Neural crest cell (in vitro differentiated cells): Measurements from ENCODE around the gene LAMA1. TPM values are rescaled to one million over a fixed set of nuclear protein-coding genes. Genes with fewer than 3 reads are reported as not detected.

Experiments used
- DNase-seq: peaks from one replicate; pipeline ENCODE4 v3.0.0; 2021; ENCODE audit warnings: low read depth, mixed read lengths, low spot score
- H3K27ac Mint-ChIP-seq: one replicate; pipeline ENCODE4 v1.8.0; 2021; ENCODE audit warnings: mild to moderate bottlenecking, mixed read lengths; ENCODE audit not compliant: unreplicated experiment
- H3K27me3 Mint-ChIP-seq: 2 replicates; pipeline ENCODE4 v1.8.0; 2021; ENCODE audit warnings: low read depth, mild to moderate bottlenecking, mixed read lengths
- H3K36me3 Mint-ChIP-seq: 2 replicates; pipeline ENCODE4 v1.8.0; 2021; ENCODE audit warnings: low read depth, mild to moderate bottlenecking, mixed read lengths
- H3K4me1 Mint-ChIP-seq: 2 replicates; pipeline ENCODE4 v1.8.0; 2021; ENCODE audit warnings: mixed read lengths
- H3K4me3 Mint-ChIP-seq: one replicate; pipeline ENCODE4 v1.8.0; 2021; ENCODE audit warnings: mild to moderate bottlenecking, mixed read lengths
- H3K9me3 Mint-ChIP-seq: 2 replicates; pipeline ENCODE4 v1.8.0; 2021; ENCODE audit warnings: mixed read lengths
- CTCF ChIP-seq: fragments of 200-600 bp; sonication (generic); conservative IDR thresholded peaks from 2 replicates; pipeline ENCODE4 v1.5.0; 2021; ENCODE audit warnings: antibody characterized with exemption, mild to moderate bottlenecking
- total RNA-seq: library from RNA; stranded (reverse); gene quantifications from 2 replicates; pipeline ENCODE4 v1.2.1, GENCODE V29; 2021

LAMA1 gene
- total RNA-seq, 1 donor from 2014 or later: 102 TPM

GRCh38 chr18:6954501-6954900 lies 163.1 kb downstream of the LAMA1 start:
- no peak for DNase-seq
- TF ChIP-seq CTCF: no peak
- H3K27ac Mint-ChIP-seq: peak overlapping the region; percentile 68
- H3K9me3 Mint-ChIP-seq: no peaks in the 10 kb centered on the region
- H3K36me3 Mint-ChIP-seq: peaks cover 45% of the 10 kb centered on the region
- H3K4me3 Mint-ChIP-seq: no peak overlapping the region
- H3K27me3 Mint-ChIP-seq: no peaks in the 10 kb centered on the region
- peaks cover 17% of the 10 kb centered on the region for H3K4me1 Mint-ChIP-seq

GRCh38 chr18:6951336-6952090 lies 166.1 kb downstream of the LAMA1 start:
- no peak for TF ChIP-seq CTCF
- Mint-ChIP-seq H3K27me3 (no peaks in the 10 kb centered on the region), H3K4me1 (peaks cover 17% of the 10 kb centered on the region), H3K4me3 (no peak overlapping the region), H3K36me3 (peaks cover 36% of the 10 kb centered on the region), H3K27ac (peak overlapping the region; percentile 35), H3K9me3 (no peaks in the 10 kb centered on the region)
- DNase-seq: no peak

GRCh38 chr18:6950641-6951040 lies 167.0 kb downstream of the LAMA1 start:
- Mint-ChIP-seq H3K36me3 (peaks cover 42% of the 10 kb centered on the region), H3K27ac (peak overlapping the region; percentile 62), H3K4me3 (no peak overlapping the region), H3K27me3 (no peaks in the 10 kb centered on the region), H3K9me3 (no peaks in the 10 kb centered on the region), H3K4me1 (peaks cover 17% of the 10 kb centered on the region)
- no peak for TF ChIP-seq CTCF
- DNase-seq: no peak

GRCh38 chr18:6949800-6950586 lies 167.6 kb downstream of the LAMA1 start:
- no peak for DNase-seq
- H3K4me3 Mint-ChIP-seq: no peak overlapping the region
- peak overlapping the region; percentile 62 for H3K27ac Mint-ChIP-seq
- no peaks in the 10 kb centered on the region for H3K27me3 Mint-ChIP-seq
- H3K4me1 Mint-ChIP-seq: peaks cover 17% of the 10 kb centered on the region
- no peaks in the 10 kb centered on the region for H3K9me3 Mint-ChIP-seq
- no peak for TF ChIP-seq CTCF
- H3K36me3 Mint-ChIP-seq: peaks cover 45% of the 10 kb centered on the region

- H3K4me3 Mint-ChIP-seq: no peak overlapping the region
- DNase-seq: no peak
- TF ChIP-seq CTCF: no peak
- H3K36me3 Mint-ChIP-seq: peaks cover 37% of the 10 kb centered on the region
- no peaks in the 10 kb centered on the region for H3K27me3 Mint-ChIP-seq
- H3K4me1 Mint-ChIP-seq: peaks cover 17% of the 10 kb centered on the region
- H3K9me3 Mint-ChIP-seq: no peaks in the 10 kb centered on the region
- no peak overlapping the region for H3K27ac Mint-ChIP-seq
Measured at GRCh38 chr18:6948281-6949055, 169.1 kb downstream of the LAMA1 start.
